NOMO-1 treated with dmso at 0.1 percent for 144 hours (cell line): Measurements from ENCODE around the gene RPTOR.
A peak's percentile ranks its signal among the peaks of the same experiment; 100 is the strongest.

Source experiments
- DNase-seq: peaks from one replicate; lab custom pipeline; 2025; ENCODE audit not compliant: unreplicated experiment; lab: John Stamatoyannopoulos, UW

RPTOR gene

GRCh38 chr17:80585890-80586845, 41.5 kb downstream of the RPTOR start:
- no peak for DNase-seq

GRCh38 chr17:80586846-80587228, 42.2 kb downstream of the RPTOR start:
- no peak for DNase-seq

GRCh38 chr17:80588702-80589383, 44.2 kb downstream of the RPTOR start:
- no peak for DNase-seq

- DNase-seq, result no peak
These were observed 47.1 kb downstream of the RPTOR start for GRCh38 chr17:80591788-80592187.

- no peak for DNase-seq
These were observed 47.6 kb downstream of the RPTOR start for GRCh38 chr17:80592243-80592642.

GRCh38 chr17:80593181-80593580, 48.5 kb downstream of the RPTOR start:
- DNase-seq, result no peak

- DNase-seq, result no peak
These were observed 50.0 kb downstream of the RPTOR start for GRCh38 chr17:80594431-80595269.

GRCh38 chr17:80596760-80597608, 52.3 kb downstream of the RPTOR start:
- DNase-seq, result no peak

GRCh38 chr17:80598813-80599545, 54.3 kb downstream of the RPTOR start:
- no peak for DNase-seq

- DNase-seq, result no peak
These were observed 55.1 kb downstream of the RPTOR start for GRCh38 chr17:80599546-80600305.

- no peak for DNase-seq
These were observed 56.5 kb downstream of the RPTOR start for GRCh38 chr17:80601146-80601545.

GRCh38 chr17:80603396-80603795, 58.8 kb downstream of the RPTOR start:
- DNase-seq, result peak; percentile 49

- peak; percentile 33 for DNase-seq
These were observed 59.5 kb downstream of the RPTOR start for GRCh38 chr17:80604009-80604669.

- no peak for DNase-seq
These were observed 60.0 kb downstream of the RPTOR start for GRCh38 chr17:80604670-80605010.

GRCh38 chr17:80605326-80606066, 60.9 kb downstream of the RPTOR start:
- DNase-seq, result no peak

- no peak for DNase-seq
These were observed 63.7 kb downstream of the RPTOR start for GRCh38 chr17:80608326-80608725.

GRCh38 chr17:80609757-80610156, 65.1 kb downstream of the RPTOR start:
- no peak for DNase-seq

- no peak for DNase-seq
These were observed 67.2 kb downstream of the RPTOR start for GRCh38 chr17:80611816-80612215.
